Parathyroid adenoma (tissue), 2 donors: ENCODE data around the gene MYO3B.

Experiments
- H2AFZ ChIP-seq: fragments of 300-600 bp; sonication (generic); one replicate; pipeline ENCODE4 v1.7.0; 2017; ENCODE audit warnings: antibody characterized with exemption, mild to moderate bottlenecking
- H3K27ac ChIP-seq: fragments of 300-600 bp; sonication (generic); one replicate; pipeline ENCODE4 v1.7.0; 2017
- H3K27me3 ChIP-seq: fragments of 300-600 bp; sonication (generic); one replicate; pipeline ENCODE4 v1.7.0; 2017; ENCODE audit warnings: low read length; ENCODE audit not compliant: control insufficient read depth, insufficient read depth
- H3K36me3 ChIP-seq: fragments of 300-600 bp; sonication (generic); one replicate; pipeline ENCODE4 v1.7.0; 2017; ENCODE audit warnings: low read length; ENCODE audit not compliant: control insufficient read depth, insufficient read depth
- H3K4me1 ChIP-seq: fragments of 300-600 bp; sonication (generic); one replicate; pipeline ENCODE4 v1.7.0; 2017; ENCODE audit warnings: control low read depth
- H3K4me2 ChIP-seq: fragments of 300-600 bp; sonication (generic); one replicate; pipeline ENCODE4 v1.7.0; 2017; ENCODE audit warnings: low read length
- H3K4me3 ChIP-seq: fragments of 300-600 bp; sonication (generic); one replicate; pipeline ENCODE4 v1.7.0; 2017; ENCODE audit warnings: low read depth, low read length
- H3K79me2 ChIP-seq: fragments of 300-600 bp; sonication (generic); one replicate; pipeline ENCODE4 v1.7.0; 2017; ENCODE audit warnings: control low read depth
- H3K9ac ChIP-seq: fragments of 300-600 bp; sonication (generic); one replicate; pipeline ENCODE4 v1.7.0; 2017; ENCODE audit warnings: mild to moderate bottlenecking
- H3K9me3 ChIP-seq: fragments of 300-600 bp; sonication (generic); one replicate; pipeline ENCODE4 v1.7.0; 2017; ENCODE audit warnings: low read length; ENCODE audit not compliant: control insufficient read depth
- CTCF ChIP-seq: fragments of 300-600 bp; sonication (generic); IDR thresholded peaks from one replicate; pipeline ENCODE4 v1.7.0; 2017; ENCODE audit warnings: antibody characterized with exemption, mild to moderate bottlenecking
- donor health status: primary hyperparathyroidism.

MYO3B gene

GRCh38 chr2:170236680-170237047, 58.7 kb downstream of the MYO3B start:
- Histone ChIP-seq H3K4me2 (no peak overlapping the region), H3K9me3 (no peaks in the 10 kb centered on the region), H3K27me3 (no peaks in the 10 kb centered on the region), H3K4me3 (no peak overlapping the region), H3K27ac (no peak overlapping the region), H3K9ac (no peak overlapping the region), H3K4me1 (peaks cover 3% of the 10 kb centered on the region), H3K36me3 (no peaks in the 10 kb centered on the region), H2AFZ (no peak overlapping the region), H3K79me2 (no peaks in the 10 kb centered on the region)
- no peak for TF ChIP-seq CTCF

- Histone ChIP-seq H3K79me2 (no peaks in the 10 kb centered on the region), H3K27me3 (no peaks in the 10 kb centered on the region), H3K4me1 (peaks cover 3% of the 10 kb centered on the region), H3K36me3 (no peaks in the 10 kb centered on the region), H3K27ac (no peak overlapping the region), H3K9ac (no peak overlapping the region), H3K4me2 (peak overlapping the region; percentile 21), H2AFZ (peak overlapping the region; percentile 22), H3K4me3 (no peak overlapping the region), H3K9me3 (no peaks in the 10 kb centered on the region)
- no peak for TF ChIP-seq CTCF
Observed at GRCh38 chr2:170237572-170238120, 59.7 kb downstream of the MYO3B start.

GRCh38 chr2:170238776-170239175, 60.8 kb downstream of the MYO3B start:
- peaks cover 3% of the 10 kb centered on the region for H3K4me1 ChIP-seq
- H3K79me2 ChIP-seq, result no peaks in the 10 kb centered on the region
- no peaks in the 10 kb centered on the region for H3K27me3 ChIP-seq
- H2AFZ ChIP-seq, result no peak overlapping the region
- H3K9ac ChIP-seq, result no peak overlapping the region
- no peaks in the 10 kb centered on the region for H3K9me3 ChIP-seq
- H3K4me3 ChIP-seq, result no peak overlapping the region
- H3K36me3 ChIP-seq, result no peaks in the 10 kb centered on the region
- TF ChIP-seq CTCF, result no peak
- no peak overlapping the region for H3K4me2 ChIP-seq
- H3K27ac ChIP-seq, result no peak overlapping the region

- Histone ChIP-seq H3K4me3 (no peak overlapping the region), H3K79me2 (no peaks in the 10 kb centered on the region), H3K27ac (no peak overlapping the region), H3K9ac (no peak overlapping the region), H2AFZ (no peak overlapping the region), H3K4me1 (peaks cover 3% of the 10 kb centered on the region), H3K27me3 (no peaks in the 10 kb centered on the region), H3K4me2 (no peak overlapping the region), H3K9me3 (no peaks in the 10 kb centered on the region), H3K36me3 (no peaks in the 10 kb centered on the region)
- TF ChIP-seq CTCF, result no peak
Observed at GRCh38 chr2:170240629-170241028, 62.7 kb downstream of the MYO3B start.

GRCh38 chr2:170241756-170242155, 63.8 kb downstream of the MYO3B start:
- no peak for TF ChIP-seq CTCF
- Histone ChIP-seq H3K4me3 (no peak overlapping the region), H3K27me3 (no peaks in the 10 kb centered on the region), H3K4me1 (peaks cover 3% of the 10 kb centered on the region), H2AFZ (no peak overlapping the region), H3K4me2 (no peak overlapping the region), H3K79me2 (no peaks in the 10 kb centered on the region), H3K36me3 (no peaks in the 10 kb centered on the region), H3K27ac (no peak overlapping the region), H3K9ac (no peak overlapping the region), H3K9me3 (no peaks in the 10 kb centered on the region)
